Heart right ventricle (tissue), 16 donors: ENCODE data around the gene KCNA5. TPM values are rescaled to one million over a fixed set of nuclear protein-coding genes. Genes with fewer than 3 reads are reported as not detected.

ENCODE experiments used
- ATAC-seq, 8 donors: fragments of 200-7000 bp; cut with Tn5 transposase; one replicate each; pipeline ENCODE4 v1.9.1; 2020; ENCODE audit warnings: mild to moderate bottlenecking in 8 of 8, moderate library complexity in 8 of 8, moderate number of reproducible peaks in 1 of 8
- DNase-seq, 2 donors: peaks; one replicate each; pipeline ENCODE4 v3.0.0-alpha.2; 2020
- H3K27ac ChIP-seq, 10 donors: fragments of 200-600 bp; sonication (generic) in 2 of 10; one replicate each; pipeline versions ENCODE4 v1.5.0 to v1.8.0; 2020 to 2022; ENCODE audit warnings: mild to moderate bottlenecking in 3 of 10
- H3K27me3 ChIP-seq, 7 donors: fragments of 200-600 bp; one replicate each; pipeline ENCODE4 v1.8.0; 2021 to 2022; ENCODE audit warnings: mild to moderate bottlenecking in 2 of 7
- H3K36me3 ChIP-seq, 9 donors: fragments of 200-600 bp; sonication (generic) in 1 of 9; one replicate each; pipeline versions ENCODE4 v1.5.0 to v1.8.0; 2020 to 2022; ENCODE audit warnings: mild to moderate bottlenecking in 2 of 9
- H3K4me1 ChIP-seq, 9 donors: fragments of 200-600 bp; sonication (generic) in 1 of 9; one replicate each; pipeline versions ENCODE4 v1.5.0 to v1.8.0; 2020 to 2022; ENCODE audit warnings: mild to moderate bottlenecking in 4 of 9
- H3K4me3 ChIP-seq, 10 donors: fragments of 200-600 bp; sonication (generic) in 2 of 10; one replicate each; pipeline versions ENCODE4 v1.5.0 to v1.8.0; 2020 to 2022; ENCODE audit warnings: mild to moderate bottlenecking in 7 of 10, moderate library complexity in 2 of 10
- H3K9me3 ChIP-seq, 11 donors: fragments of 200-600 bp in 10 of 11; sonication (generic) in 2 of 11; one replicate each; pipeline versions ENCODE4 v1.5.0 to v1.8.0; 2013 to 2022; ENCODE audit warnings: mild to moderate bottlenecking in 2 of 11, control low read depth in 1 of 11, moderate library complexity in 1 of 11
- CTCF ChIP-seq, 9 donors: fragments of 200-600 bp; sonication (generic) in 2 of 9; IDR thresholded peaks; one replicate each; pipeline versions ENCODE4 v1.5.0 to v1.8.0; 2021 to 2022; ENCODE audit warnings: antibody characterized with exemption in 9 of 9, mild to moderate bottlenecking in 5 of 9, moderate library complexity in 1 of 9
- WGBS, 2 donors: extraction: QIAGEN DNeasy Blood & Tissue Kit; methylation state at CpG; one replicate each; pipeline ENCODE4 v1.1.7; 2013; ENCODE audit warnings: inconsistent platforms in 1 of 2; 5-methylcytosine and 5-hydroxymethylcytosine counted together
- intact Hi-C, 10 donors: fragments of 100-400 bp; cut with DNase I; formaldehyde crosslinking; loops; one replicate each; pipeline versions ENCODE4 v1.11.1 to v1.14.2; 2022
- polyA plus RNA-seq, 2 donors: library from polyadenylated mRNA; stranded (reverse); fragments of 200-250 nt; gene quantifications; one replicate each; pipeline ENCODE4 v1.2.3, GENCODE V29; 2013
- total RNA-seq, 10 donors: library from RNA; stranded (reverse); fragmentation: NEBNext Ultra II Directional in 3 of 10; extraction: Animal tissue kit (Norgen Biotek cat#: 25700) in 3 of 10; gene quantifications; one replicate each; pipeline versions ENCODE4 v1.2.1 to v1.2.4, GENCODE V29; 2021 to 2023
- donor health status: Arrhythmogenic right ventricular cardiomyopathy.
- donor health status: ischemic (EF 13 %, LVEDD 7.1; RV severe dilation, severe dysfunction).
- donor health status: healthy with polysubstance abuse.
- donor health status: DM: no; HTN: yes; CAD: no.
- donor health status: DM: no; HTN: no; CAD: no.
- donor health status: ischemic (EF 25% LVEDD 6.9; RV normal size, moderate dysfunction).
- donor health status: ischemic (EF 25% LVEDD 5.7; RV mildly dilated, moderate dysfunction).
- donor health status: healthy.
- donor health status: DM: yes; HTN: yes; CAD: no.
- donor health status: Ischemic cardiomyopathy.
- donor health status: ischemic (EF 35%, LVEDD 5.7; RV mildly dilated, moderate dysfunction).
- donor health status: nonischemic (EF 11% LVEDD 7.7; RV severe dilation, severe dysfunction).
- donor health status: DM: yes; HTN: yes; CAD: no.
- donor health status: PGD.
- donor health status: ischemic (EF 29% LVEDD 5.4; RV normal size, mild dysfunction).
- donor health status: nonischemic (EF 23%, LVEDD 6.1; RV moderate dilation, normal function).

Gene KCNA5
- total and polyA plus RNA-seq, 12 donors: 1.4 to 5.8 (median 2.8) TPM

GRCh38 chr12:5000204-5000603, 43.5 kb upstream of the KCNA5 start:
- Histone ChIP-seq H3K4me3 (no peak overlapping the region), H3K27ac (no peak overlapping the region), H3K4me1 (peaks cover 0 to 12% (median 9%) of the 10 kb centered on the region in 9 donors), H3K9me3 (no peaks in the 10 kb centered on the region), H3K27me3 (peaks cover 0 to 20% (median 4%) of the 10 kb centered on the region in 7 donors), H3K36me3 (no peaks in the 10 kb centered on the region)
- ATAC-seq (no peak), DNase-seq (no peak)
- no peak for TF ChIP-seq CTCF (IDR thresholded peaks at IDR 0.05)
- WGBS, 2 donors: 71 to 85% methylated on average over 3 of the region's 3 CpGs
- intact Hi-C loops: loop anchor here in 1 of 10 donors (2.0 kb wide), 1 partner anchor 143 kb away; no protein-coding TSS in a partner anchor

GRCh38 chr12:5000658-5001385, 42.9 kb upstream of the KCNA5 start:
- DNase-seq (no peak), ATAC-seq (no peak)
- no peak overlapping the region for H3K27ac ChIP-seq
- H3K9me3 ChIP-seq: no peaks in the 10 kb centered on the region
- no peaks in the 10 kb centered on the region for H3K36me3 ChIP-seq
- peaks cover 0 to 12% (median 9%) of the 10 kb centered on the region in 9 donors for H3K4me1 ChIP-seq
- H3K27me3 ChIP-seq: peaks cover 0 to 23% (median 4%) of the 10 kb centered on the region in 7 donors
- no peak overlapping the region for H3K4me3 ChIP-seq
- 69 to 77% methylated on average over 8 of the region's 8 CpGs for WGBS, 2 donors
- intact Hi-C loops: loop anchor here in 1 of 10 donors (2.0 kb wide), 1 partner anchor 144 kb away; no protein-coding TSS in a partner anchor
- TF ChIP-seq CTCF (IDR thresholded peaks at IDR 0.05): no peak

- Histone ChIP-seq H3K4me1 (peaks cover 0 to 4% (median 2%) of the 10 kb centered on the region in 9 donors), H3K27ac (no peak overlapping the region), H3K4me3 (no peak overlapping the region), H3K27me3 (peaks cover 0 to 23% (median 4%) of the 10 kb centered on the region in 7 donors), H3K36me3 (no peaks in the 10 kb centered on the region), H3K9me3 (no peaks in the 10 kb centered on the region)
- TF ChIP-seq CTCF (IDR thresholded peaks at IDR 0.05): peak; percentile 72 to 93 (median 89)
- intact Hi-C loops: loop anchor here in 6 of 10 donors (1.0 to 2.0 kb wide), 6 partner anchors 64 to 148 kb away; no protein-coding TSS in a partner anchor
- 23 to 26% methylated on average over 9 of the region's 9 CpGs for WGBS, 2 donors
- ATAC-seq (peak; percentile 36 to 95 (median 91)), DNase-seq (peak; percentile 60 to 66)
Measured at GRCh38 chr12:5003025-5003666, 40.5 kb upstream of the KCNA5 start.

GRCh38 chr12:5008661-5009060, 35.0 kb upstream of the KCNA5 start:
- no peaks in the 10 kb centered on the region for H3K36me3 ChIP-seq
- peaks cover 0 to 12% (median 0%) of the 10 kb centered on the region in 7 donors for H3K27me3 ChIP-seq
- ATAC-seq (no peak), DNase-seq (no peak)
- intact Hi-C loops: no loop called here
- no peak overlapping the region for H3K4me3 ChIP-seq
- H3K27ac ChIP-seq: no peak overlapping the region
- no peak for TF ChIP-seq CTCF (IDR thresholded peaks at IDR 0.05)
- H3K9me3 ChIP-seq: no peaks in the 10 kb centered on the region
- peaks cover 0 to 9% (median 0%) of the 10 kb centered on the region in 9 donors for H3K4me1 ChIP-seq
- WGBS, 2 donors: 50 to 55% methylated on average over 3 of the region's 3 CpGs
